ENCODE measurements around the gene SPATS2. TPM values are rescaled to one million over a fixed set of nuclear protein-coding genes. Genes with fewer than 3 reads are reported as not detected.

The SPATS2 gene
- total RNA-seq, 6 experiments from 2014 or later, result 33.4 to 64.4 (median 50.9) TPM

GRCh38 chr12:49325606-49326005 is 41.7 kb upstream of the SPATS2 start:
- Mint-ChIP-seq H3K4me1 (ENCODE audit: low read depth) (peaks cover 26% of the 10 kb centered on the region), H3K36me3 (ENCODE audit: low read depth) (peaks cover 13% of the 10 kb centered on the region; the same call in 1 of the 2 replicates), H3K9me3 (no peaks in the 10 kb centered on the region), H3K27ac (peak overlapping the region; percentile 45; the same call in 1 of the 2 replicates), H3K4me3 (no peak overlapping the region), H3K27me3 (ENCODE audit: insufficient read depth) (no peaks in the 10 kb centered on the region; the same call in 1 of the 2 replicates)
- DNase-seq, result no peak
- no peak for TF ChIP-seq CTCF (IDR thresholded peaks at IDR 0.05)

- Mint-ChIP-seq H3K27me3 (ENCODE audit: insufficient read depth) (peaks cover 5% of the 10 kb centered on the region), H3K36me3 (ENCODE audit: low read depth) (peaks cover 13% of the 10 kb centered on the region; the same call in 1 of the 2 replicates), H3K27ac (no peak overlapping the region), H3K4me1 (ENCODE audit: low read depth) (peaks cover 19% of the 10 kb centered on the region), H3K4me3 (no peak overlapping the region), H3K9me3 (no peaks in the 10 kb centered on the region)
- TF ChIP-seq CTCF (IDR thresholded peaks at IDR 0.05), result no peak
- DNase-seq, result no peak
Observed at GRCh38 chr12:49327368-49327767, 39.9 kb upstream of the SPATS2 start.

DNA sequence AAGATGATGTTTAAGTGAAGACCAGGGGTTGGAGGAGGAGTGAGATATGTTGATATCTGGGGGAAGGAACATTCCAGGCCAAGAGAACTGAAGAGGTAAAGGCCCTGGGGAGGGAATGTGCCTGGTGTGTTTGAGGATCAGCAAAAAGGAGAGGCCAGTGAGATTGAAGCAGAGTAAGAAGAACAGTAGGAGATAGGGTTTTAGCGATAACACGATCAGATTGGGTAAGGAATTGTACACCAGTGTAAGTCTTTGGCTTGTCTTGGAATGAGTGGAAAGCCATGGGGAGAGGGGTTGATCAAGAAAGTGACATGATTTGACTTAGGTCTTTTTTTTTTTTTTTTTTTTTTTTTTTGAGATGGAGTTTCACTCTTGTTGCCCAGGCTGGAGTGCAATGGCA is 39.4 kb upstream of the SPATS2 start:
- no peaks in the 10 kb centered on the region for H3K9me3 Mint-ChIP-seq
- peaks cover 17% of the 10 kb centered on the region for H3K4me1 Mint-ChIP-seq (ENCODE audit: low read depth)
- no peak for TF ChIP-seq CTCF (IDR thresholded peaks at IDR 0.05)
- H3K36me3 Mint-ChIP-seq (ENCODE audit: low read depth), result peaks cover 13% of the 10 kb centered on the region; the same call in 1 of the 2 replicates
- no peak overlapping the region for H3K4me3 Mint-ChIP-seq
- no peak for DNase-seq
- no peak overlapping the region for H3K27ac Mint-ChIP-seq
- peaks cover 5% of the 10 kb centered on the region for H3K27me3 Mint-ChIP-seq (ENCODE audit: insufficient read depth)

DNA sequence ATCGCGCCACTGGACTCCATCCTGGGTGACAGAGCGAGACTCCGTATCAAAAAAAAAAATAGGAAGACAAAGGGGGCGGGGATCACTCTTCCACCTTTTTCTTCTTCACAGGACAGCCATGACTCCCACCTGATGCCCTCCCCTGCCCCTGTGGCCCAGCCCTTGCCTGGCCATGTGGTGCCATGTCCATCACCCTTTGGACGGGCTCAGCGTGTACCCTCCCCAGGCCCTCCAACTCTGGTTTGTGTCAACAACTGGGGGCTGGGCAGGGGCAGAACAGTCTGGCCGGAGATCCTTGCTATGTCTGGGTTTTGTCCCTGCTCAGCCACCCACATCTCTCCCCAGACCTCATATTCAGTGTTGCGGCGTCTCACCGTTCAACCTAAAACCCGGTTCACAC is 38.4 kb upstream of the SPATS2 start:
- no peak for DNase-seq
- TF ChIP-seq CTCF (IDR thresholded peaks at IDR 0.05), result no peak
- Mint-ChIP-seq H3K9me3 (no peaks in the 10 kb centered on the region), H3K36me3 (ENCODE audit: low read depth) (peaks cover 9% of the 10 kb centered on the region; the same call in 1 of the 2 replicates), H3K4me1 (ENCODE audit: low read depth) (peaks cover 7% of the 10 kb centered on the region), H3K27me3 (ENCODE audit: insufficient read depth) (peaks cover 7% of the 10 kb centered on the region), H3K4me3 (no peak overlapping the region), H3K27ac (no peak overlapping the region)

- Mint-ChIP-seq H3K4me3 (no peak overlapping the region), H3K27ac (no peak overlapping the region; the same call in 1 of the 2 replicates)
Observed at GRCh38 chr12:49330032-49330619, 37.1 kb upstream of the SPATS2 start.

More at GRCh38 chr12:49330032-49330619, 37.1 kb upstream of the SPATS2 start:
- no peaks in the 10 kb centered on the region for H3K9me3 Mint-ChIP-seq
- H3K36me3 Mint-ChIP-seq (ENCODE audit: low read depth), result peaks cover 9% of the 10 kb centered on the region; the same call in 1 of the 2 replicates
- peaks cover 8% of the 10 kb centered on the region for H3K27me3 Mint-ChIP-seq (ENCODE audit: insufficient read depth)
- no peaks in the 10 kb centered on the region for H3K4me1 Mint-ChIP-seq (ENCODE audit: low read depth)
- no peak for DNase-seq
- no peak for TF ChIP-seq CTCF (IDR thresholded peaks at IDR 0.05)
